K562 (cell line): ENCODE results near the gene PPM1G. TPM values are rescaled to one million over a fixed set of nuclear protein-coding genes. Genes with fewer than 3 reads are reported as not detected.

Experiments used
- ATAC-seq: fragments of 200-7000 bp; cut with Tn5 transposase; 3 replicates; pipeline ENCODE4 v1.9.1; 2020; ENCODE audit warnings: moderate library complexity
- BruUV-seq: library from RNA; stranded (reverse); fragments of 400-500 nt; replicated peaks from 2 replicates; lab custom pipeline; 2021; lab: Mats Ljungman, UMichigan
- CTCF ChIA-PET: fragments of 300-600 bp; formaldehyde crosslinking; extraction: SDS; loops from one replicate; lab custom pipeline; 2021; ENCODE audit warnings: low intra/inter-chr PET ratio; lab: Yijun Ruan, JAX
- POLR2A ChIA-PET: fragments of 300-600, 350-650 bp; sonication (Branson Sonifier 250); formaldehyde crosslinking; extraction: SDS; loops from one replicate; lab custom pipeline; 2021; ENCODE audit warnings: antibody characterized with exemption, inconsistent platforms; lab: Yijun Ruan, JAX
- DNase-seq, 4 experiments: peaks; one replicate each; pipeline versions ENCODE4 v3.0.0 to v3.0.0-alpha.2; 2011 to 2018; ENCODE audit warnings: low spot score in 3 of 4, mixed read lengths in 3 of 4; ENCODE audit errors: extremely low read depth in 1 of 4
- FAIRE-seq: peaks from 2 replicates; lab custom pipeline; 2011; peaks lifted over from hg19 to GRCh38; lab: Jason Lieb, UNC
- H2AFZ ChIP-seq: 2 replicates; pipeline ENCODE4 v1.6.0; 2011; ENCODE audit warnings: low read depth, low read length, control low read depth, inconsistent platforms
- H3K27ac ChIP-seq: fragments of 200-600 bp; 3 replicates; pipeline ENCODE4 v1.8.0; 2011; ENCODE audit warnings: low read depth, mild to moderate bottlenecking, control low read depth, inconsistent platforms, low read length, moderate library complexity, mixed read lengths; ENCODE audit errors: extremely low read depth
- H3K27me3 ChIP-seq, 2 experiments: fragments of 300-600 bp in 1 of 2; 2 replicates in 1 of 2; 3 replicates in 1 of 2; pipeline versions ENCODE4 v1.6.0 to v1.8.0; 2011; ENCODE audit warnings: inconsistent platforms in 2 of 2, low read length in 2 of 2, mild to moderate bottlenecking in 1 of 2, mixed read lengths in 1 of 2, moderate library complexity in 1 of 2; ENCODE audit not compliant: control insufficient read depth in 2 of 2, insufficient read depth in 2 of 2
- H3K36me3 ChIP-seq: fragments of 300-600 bp; 3 replicates; pipeline ENCODE4 v1.8.0; 2011; ENCODE audit warnings: mild to moderate bottlenecking, low read length, inconsistent platforms; ENCODE audit not compliant: control insufficient read depth, insufficient read depth
- H3K4me1 ChIP-seq, 2 experiments: fragments of 200-600 bp in 1 of 2; replicated peaks in 1 of 2; 2 replicates in 1 of 2; 3 replicates in 1 of 2; pipeline versions ENCODE4 v1.5.1 to v1.8.0; 2011; ENCODE audit warnings: inconsistent platforms in 2 of 2, low read length in 2 of 2, mild to moderate bottlenecking in 1 of 2, mixed read lengths in 1 of 2, moderate library complexity in 1 of 2; ENCODE audit not compliant: control insufficient read depth in 2 of 2, insufficient read depth in 2 of 2
- H3K4me2 ChIP-seq: 2 replicates; pipeline ENCODE4 v1.6.1; 2011; ENCODE audit warnings: low read length, control low read depth, inconsistent platforms, mixed read lengths; ENCODE audit not compliant: insufficient read depth
- H3K4me3 ChIP-seq: fragments of 200-600 bp; sonication (generic), shearing (Covaris generic); 2 replicates; pipeline ENCODE4 v1.5.1; 2016; ENCODE audit warnings: control low read depth, inconsistent platforms
- H3K79me2 ChIP-seq: fragments of 200-600 bp; 3 replicates; pipeline ENCODE4 v1.8.0; 2011; ENCODE audit warnings: low read length, inconsistent platforms; ENCODE audit not compliant: control insufficient read depth, insufficient read depth
- H3K9ac ChIP-seq, 2 experiments: 2 replicates each; pipeline versions ENCODE4 v1.6.0 to v1.6.1; 2011; ENCODE audit warnings: low read depth in 2 of 2, low read length in 2 of 2, control low read depth in 1 of 2, inconsistent platforms in 1 of 2, mild to moderate bottlenecking in 1 of 2, mixed read lengths in 1 of 2; ENCODE audit not compliant: insufficient read depth in 1 of 2
- H3K9me1 ChIP-seq: one replicate; pipeline ENCODE4 v1.6.0; 2011; ENCODE audit warnings: inconsistent platforms, mild to moderate bottlenecking, low read length, moderate library complexity; ENCODE audit not compliant: control insufficient read depth, insufficient read depth
- H3K9me3 ChIP-seq: replicated peaks from 2 replicates; pipeline ENCODE4 v1.5.1; 2011; ENCODE audit warnings: low read depth, low read length, inconsistent platforms; ENCODE audit not compliant: control insufficient read depth, insufficient read depth
- H4K20me1 ChIP-seq: replicated peaks from 2 replicates; pipeline ENCODE4 v1.6.1; 2011; ENCODE audit warnings: low read length, inconsistent platforms, mixed read lengths; ENCODE audit not compliant: control insufficient read depth, insufficient read depth
- BCLAF1 ChIP-seq, 2 experiments: fragments of 450-650 bp in 1 of 2; IDR thresholded peaks; 2 replicates each; pipeline ENCODE4 v1.6.1; 2011 to 2017; ENCODE audit warnings: low read depth in 2 of 2, antibody characterized with exemption in 1 of 2, borderline replicate concordance in 1 of 2, low read length in 1 of 2, mild to moderate bottlenecking in 1 of 2, mixed read lengths in 1 of 2; ENCODE audit not compliant: control insufficient read depth in 1 of 2
- CREB3L1 ChIP-seq: fragments of 450-650 bp; IDR thresholded peaks from 2 replicates; pipeline ENCODE4 v1.6.1; 2014; ENCODE audit warnings: low read depth, mild to moderate bottlenecking, moderate library complexity, borderline replicate concordance
- HDAC2 ChIP-seq: fragments of 450-650 bp; IDR thresholded peaks from 2 replicates; pipeline ENCODE4 v1.6.1; 2016; ENCODE audit warnings: mild to moderate bottlenecking
- MLX ChIP-seq, 2 experiments: fragments of 450-650 bp in 1 of 2; sonication (generic) in 1 of 2; formaldehyde crosslinking; conservative IDR thresholded peaks; 2 replicates each; pipeline versions ENCODE4 v1.4.0 to v1.8.1; 2020 to 2022; ENCODE audit warnings: mild to moderate bottlenecking in 1 of 2, missing genetic modification reagents in 1 of 2
- NFE2 ChIP-seq: IDR thresholded peaks from 2 replicates; pipeline ENCODE4 v1.6.1; 2014; ENCODE audit warnings: antibody characterized with exemption, low read depth
- PURB ChIP-seq: sonication (generic); formaldehyde crosslinking; IDR thresholded peaks from 2 replicates; pipeline ENCODE4 v1.9.0; 2021; ENCODE audit warnings: low read depth, mild to moderate bottlenecking, missing genetic modification reagents
- SMAD1 ChIP-seq: fragments of 150-350 bp; IDR thresholded peaks from 2 replicates; pipeline ENCODE4 v1.6.1; 2014; ENCODE audit warnings: low read length, low read depth; ENCODE audit not compliant: partially characterized antibody
- TAF7 ChIP-seq: fragments of 450-650 bp; IDR thresholded peaks from 2 replicates; pipeline ENCODE4 v1.6.1; 2016; ENCODE audit warnings: missing genetic modification characterization, missing compliant biosample characterization
- TCF7L2 ChIP-seq: fragments of 150-350 bp; IDR thresholded peaks from 2 replicates; pipeline ENCODE4 v1.6.1; 2016; ENCODE audit warnings: low read depth, mild to moderate bottlenecking, low read length, moderate library complexity
- ZKSCAN3 ChIP-seq: fragments of 250-450 bp; sonication (Bioruptor Pico); IDR thresholded peaks from 2 replicates; pipeline ENCODE4 v1.4.0; 2020
- WGBS: fragments of 100-300 bp; shearing (Covaris generic); methylation state at CpG from one replicate; pipeline ENCODE4 v1.1.6; 2016; ENCODE audit warnings: low coverage, mixed read lengths; ENCODE audit not compliant: insufficient coverage; ENCODE audit errors: missing lambda C conversion rate; 5-methylcytosine and 5-hydroxymethylcytosine counted together
- in situ Hi-C: fragments of 300-500 bp; cut with MboI; formaldehyde crosslinking; loops from 4 replicates; pipeline ENCODE4 v1.15.0; 2018; ENCODE audit warnings: inconsistent platforms, mixed read lengths
- intact Hi-C: fragments of 100-400 bp; cut with micrococcal nuclease; formaldehyde crosslinking; loops from 2 replicates; pipeline ENCODE4 v1.14.2; 2022
- polyA plus RNA-seq, 8 experiments: library from polyadenylated mRNA; depleted of rRNA in 4 of 8; stranded (reverse) in 5 of 8; unstranded in 3 of 8; fragments of >200 nt; fragmentation: Nextera tagmentation in 2 of 8; fragmentation: Illumina TruSeq in 1 of 8; extraction: Ambion mirVana in 2 of 8; extraction: Trizol in 1 of 8; gene quantifications; 2 replicates each; pipeline versions ENCODE4 v1.2.1 to v1.2.3, GENCODE V29; 2011 to 2014; ENCODE audit warnings: inconsistent platforms in 1 of 8, missing spikeins in 1 of 8
- total RNA-seq, 7 experiments: library from RNA; depleted of rRNA in 6 of 7; stranded (reverse); fragments of >200 nt in 6 of 7; fragmentation: Illumina TruSeq in 2 of 7; extraction: Trizol in 2 of 7; gene quantifications; 2 replicates each; pipeline versions ENCODE4 v1.2.1 to v1.2.3, GENCODE V29; 2011 to 2021; ENCODE audit warnings: low replicate concordance in 1 of 7
- TF ChIP-seq, protein P1 (sequence below), 3 experiments: IDR thresholded peaks in 2 of 3; conservative IDR thresholded peaks in 1 of 3; 2 replicates each; pipeline ENCODE4 v1.5.1; 2011 to 2012; ENCODE audit warnings: low read length in 3 of 3, mild to moderate bottlenecking in 3 of 3, control low read depth in 2 of 3, improper control_type of control experiment in 1 of 3, inconsistent platforms in 1 of 3, low read depth in 1 of 3, mixed read lengths in 1 of 3, moderate library complexity in 1 of 3; ENCODE audit not compliant: insufficient read depth in 2 of 3

Gene PPM1G
- total and polyA plus RNA-seq, 9 of the 15 experiments (the other 6 are each of a cell fraction or from before 2014, with no cell fraction given), result 61.7 to 230 (median 153) TPM

- CTCF ChIA-PET, result no interaction called here
- Histone ChIP-seq H3K4me2 (no peak overlapping the region), H3K4me3 (no peak overlapping the region), H3K27ac (no peak overlapping the region), H3K9me3 (no peaks in the 10 kb centered on the region), H3K9ac (peak overlapping the region in 1 of 2 experiments; percentile 52; a peak in 1 of 4 replicates), H3K4me1 (peaks cover 19 to 39% of the 10 kb centered on the region in 2 experiments), H3K27me3 (no peaks in the 10 kb centered on the region), H2AFZ (no peak overlapping the region), H3K9me1 (no peaks in the 10 kb centered on the region), H3K36me3 (peaks cover 72% of the 10 kb centered on the region), H3K79me2 (peaks cover 48% of the 10 kb centered on the region), H4K20me1 (no peaks in the 10 kb centered on the region)
- DNase-seq (no peak), ATAC-seq (no peak), FAIRE-seq (no peak)
- POLR2A ChIA-PET, result interaction anchor here (0.7 to 1.2 kb wide), 2 partner anchors 8 to 48 kb away, joined by 3 to 4 read pairs; no protein-coding TSS in a partner anchor
- in situ Hi-C loops, result no loop called here
- BruUV-seq, result no TSS peak
- intact Hi-C loops, result loop anchor here (5.0 kb wide), 1 partner anchor 71 kb away; no protein-coding TSS in a partner anchor
- WGBS, result 90% methylated on average over 5 of the region's 5 CpGs
- no peak for TF ChIP-seq TAF7 (tag)
- TF ChIP-seq, protein P1, sequence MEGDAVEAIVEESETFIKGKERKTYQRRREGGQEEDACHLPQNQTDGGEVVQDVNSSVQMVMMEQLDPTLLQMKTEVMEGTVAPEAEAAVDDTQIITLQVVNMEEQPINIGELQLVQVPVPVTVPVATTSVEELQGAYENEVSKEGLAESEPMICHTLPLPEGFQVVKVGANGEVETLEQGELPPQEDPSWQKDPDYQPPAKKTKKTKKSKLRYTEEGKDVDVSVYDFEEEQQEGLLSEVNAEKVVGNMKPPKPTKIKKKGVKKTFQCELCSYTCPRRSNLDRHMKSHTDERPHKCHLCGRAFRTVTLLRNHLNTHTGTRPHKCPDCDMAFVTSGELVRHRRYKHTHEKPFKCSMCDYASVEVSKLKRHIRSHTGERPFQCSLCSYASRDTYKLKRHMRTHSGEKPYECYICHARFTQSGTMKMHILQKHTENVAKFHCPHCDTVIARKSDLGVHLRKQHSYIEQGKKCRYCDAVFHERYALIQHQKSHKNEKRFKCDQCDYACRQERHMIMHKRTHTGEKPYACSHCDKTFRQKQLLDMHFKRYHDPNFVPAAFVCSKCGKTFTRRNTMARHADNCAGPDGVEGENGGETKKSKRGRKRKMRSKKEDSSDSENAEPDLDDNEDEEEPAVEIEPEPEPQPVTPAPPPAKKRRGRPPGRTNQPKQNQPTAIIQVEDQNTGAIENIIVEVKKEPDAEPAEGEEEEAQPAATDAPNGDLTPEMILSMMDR (IDR thresholded peaks at IDR 0.05 in 2 of 3, conservative IDR thresholded peaks at IDR 0.05 in 1 of 3; ENCODE audit: insufficient read depth in 2 of 3, low read depth in 1 of 3, low read length in 3 of 3), result no peak
- no peak for TF ChIP-seq ZKSCAN3 (CRISPR knock-in tag)
- no peak for TF ChIP-seq SMAD1
- no peak for TF ChIP-seq CREB3L1
- TF ChIP-seq HDAC2, result no peak
- TF ChIP-seq NFE2, result no peak
- TF ChIP-seq TCF7L2, result no peak
- TF ChIP-seq PURB (CRISPR knock-in tag), result no peak
- no peak for TF ChIP-seq MLX (CRISPR knock-in tag; conservative IDR thresholded peaks at IDR 0.05)
- no peak for TF ChIP-seq BCLAF1 (IDR thresholded peaks at IDR 0.05; ENCODE audit: borderline replicate concordance in 1 of 2, control insufficient read depth in 1 of 2, low read depth in 2 of 2, low read length in 1 of 2)
Observed at GRCh38 chr2:27373567-27373966, 35.8 kb downstream of the PPM1G start.
